NCI-H82 treated with DMSO at 0.1 percent for 48 hours (cell line): ENCODE measurements around the gene DDX24.

ENCODE experiments used
- DNase-seq: peaks from one replicate; lab custom pipeline; 2025; ENCODE audit not compliant: unreplicated experiment; lab: John Stamatoyannopoulos, UW

The DDX24 gene

GRCh38 chr14:94034886-94035285 is 46.1 kb downstream of the DDX24 start:
- no peak for DNase-seq

GRCh38 chr14:94031883-94032279 is 49.1 kb downstream of the DDX24 start:
- DNase-seq, result no peak

- no peak for DNase-seq
These were observed 49.7 kb downstream of the DDX24 start for GRCh38 chr14:94031161-94031882.

GRCh38 chr14:94030571-94030970 is 50.4 kb downstream of the DDX24 start:
- no peak for DNase-seq

- DNase-seq, result no peak
These were observed 51.3 kb downstream of the DDX24 start for GRCh38 chr14:94029671-94030203.

- no peak for DNase-seq
These were observed 51.7 kb downstream of the DDX24 start for GRCh38 chr14:94029265-94029664.

- DNase-seq, result no peak
These were observed 52.6 kb downstream of the DDX24 start for GRCh38 chr14:94028450-94028826.

- DNase-seq, result no peak
These were observed 53.2 kb downstream of the DDX24 start for GRCh38 chr14:94027566-94028449.

- DNase-seq, result no peak
These were observed 54.0 kb downstream of the DDX24 start for GRCh38 chr14:94026889-94027469.

- DNase-seq, result peak; percentile 87
These were observed 54.7 kb downstream of the DDX24 start, which contains the start of gene OTUB2 for GRCh38 chr14:94026173-94026888. OTUB2 (plus strand) TSS chr14:94026340; CDS start chr14:94026538, 198 bp downstream.

- DNase-seq, result no peak
These were observed 55.3 kb downstream of the DDX24 start for GRCh38 chr14:94025720-94026119.

GRCh38 chr14:94024549-94024948 is 56.5 kb downstream of the DDX24 start:
- no peak for DNase-seq

- DNase-seq, result no peak
These were observed 58.2 kb downstream of the DDX24 start for GRCh38 chr14:94022532-94023411.

- no peak for DNase-seq
These were observed 59.4 kb downstream of the DDX24 start for GRCh38 chr14:94021416-94022157.

GRCh38 chr14:94021001-94021400 is 60.0 kb downstream of the DDX24 start:
- no peak for DNase-seq

- DNase-seq, result no peak
These were observed 60.7 kb downstream of the DDX24 start for GRCh38 chr14:94020267-94020666.

GRCh38 chr14:94019329-94019728 is 61.7 kb downstream of the DDX24 start:
- no peak for DNase-seq

- no peak for DNase-seq
These were observed 62.7 kb downstream of the DDX24 start for GRCh38 chr14:94018308-94018707.

- DNase-seq, result no peak
These were observed 64.5 kb downstream of the DDX24 start for GRCh38 chr14:94016446-94016976.
